ENCODE data around the gene OGFOD3.

GRCh38 chr17:82415786-82416185, 2.6 kb downstream of the OGFOD3 start:
- TF ChIP-seq CTCF (IDR thresholded peaks at IDR 0.05) (no peak), POLR2A (IDR thresholded peaks at IDR 0.05) (no peak)
